WTC11 (cell line): ENCODE results near the gene SEC24B. TPM values are rescaled to one million over a fixed set of nuclear protein-coding genes. Genes with fewer than 3 reads are reported as not detected.

ENCODE experiments used
- ATAC-seq: fragments of 200-7000 bp; cut with Tn5 transposase; 2 replicates; pipeline ENCODE4 v1.10.0; 2021; ENCODE audit warnings: mild to moderate bottlenecking, moderate library complexity
- CTCF ChIA-PET: fragments of 300-600 bp; sonication (Branson Sonifier 250); formaldehyde crosslinking; loops from one replicate; lab custom pipeline; 2021; ENCODE audit warnings: antibody characterized with exemption; lab: Charles Lee
- POLR2A ChIA-PET: fragments of 350-600 bp; sonication (Branson Sonifier 250); formaldehyde crosslinking; loops from one replicate; lab custom pipeline; 2021; ENCODE audit warnings: antibody characterized with exemption; lab: Charles Lee
- DNase-seq: peaks from one replicate; pipeline ENCODE4 v3.0.0; 2021; ENCODE audit warnings: low spot score
- H3K27ac Mint-ChIP-seq: 2 replicates; pipeline ENCODE4 v1.8.0; 2021; ENCODE audit warnings: mixed read lengths
- H3K27me3 Mint-ChIP-seq: 2 replicates; pipeline ENCODE4 v1.8.0; 2021; ENCODE audit warnings: low read depth, mild to moderate bottlenecking, moderate library complexity, mixed read lengths
- H3K36me3 Mint-ChIP-seq: 2 replicates; pipeline ENCODE4 v1.8.0; 2021; ENCODE audit warnings: mixed read lengths
- H3K4me1 Mint-ChIP-seq: 2 replicates; pipeline ENCODE4 v1.8.0; 2022; ENCODE audit warnings: mixed read lengths
- H3K4me3 Mint-ChIP-seq: 2 replicates; pipeline ENCODE4 v1.8.0; 2021; ENCODE audit warnings: mild to moderate bottlenecking, moderate library complexity, mixed read lengths
- H3K9me3 Mint-ChIP-seq: 2 replicates; pipeline ENCODE4 v1.8.0; 2021; ENCODE audit warnings: mixed read lengths
- ATF1 ChIP-seq: sonication (generic); formaldehyde crosslinking; IDR thresholded peaks from 2 replicates; pipeline ENCODE4 v1.8.1; 2023; ENCODE audit warnings: mild to moderate bottlenecking, moderate library complexity, missing genetic modification reagents
- CREB1 ChIP-seq: sonication (generic); formaldehyde crosslinking; IDR thresholded peaks from 2 replicates; pipeline ENCODE4 v1.8.0; 2023; ENCODE audit warnings: mild to moderate bottlenecking, missing genetic modification reagents
- CTCF ChIP-seq: fragments of 200-600 bp; IDR thresholded peaks from 2 replicates; pipeline ENCODE4 v1.8.0; 2022; ENCODE audit warnings: antibody characterized with exemption
- EMX1 ChIP-seq: fragments of 250-450 bp; sonication (Bioruptor Pico); IDR thresholded peaks from 2 replicates; pipeline ENCODE4 v1.8.0; 2021; ENCODE audit warnings: mild to moderate bottlenecking
- GABPB1 ChIP-seq: sonication (generic); formaldehyde crosslinking; IDR thresholded peaks from 2 replicates; pipeline ENCODE4 v1.8.1; 2023; ENCODE audit warnings: mild to moderate bottlenecking, missing genetic modification reagents
- GRHL2 ChIP-seq: fragments of 250-450 bp; sonication (Bioruptor Pico); IDR thresholded peaks from 2 replicates; pipeline ENCODE4 v1.8.0; 2022; ENCODE audit warnings: mild to moderate bottlenecking, moderate library complexity; ENCODE audit not compliant: insufficient replicate concordance, severe bottlenecking
- HMGA2 ChIP-seq: fragments of 250-450 bp; sonication (Bioruptor Pico); IDR thresholded peaks from 2 replicates; pipeline ENCODE4 v1.4.0; 2021; ENCODE audit warnings: mild to moderate bottlenecking, moderate library complexity
- IRF2 ChIP-seq: sonication (generic); formaldehyde crosslinking; IDR thresholded peaks from 2 replicates; pipeline ENCODE4 v1.8.0; 2022; ENCODE audit warnings: low read depth, missing genetic modification reagents, borderline replicate concordance
- MXD4 ChIP-seq: fragments of 250-450 bp; sonication (Bioruptor Pico); IDR thresholded peaks from 2 replicates; pipeline ENCODE4 v1.8.0; 2021; ENCODE audit warnings: mild to moderate bottlenecking, moderate library complexity, borderline replicate concordance
- MYBL2 ChIP-seq: sonication (generic); formaldehyde crosslinking; IDR thresholded peaks from 2 replicates; pipeline ENCODE4 v1.8.1; 2023; ENCODE audit warnings: mild to moderate bottlenecking, moderate library complexity, missing genetic modification reagents
- NFE2L1 ChIP-seq: sonication (generic); formaldehyde crosslinking; IDR thresholded peaks from 2 replicates; pipeline ENCODE4 v1.8.1; 2023; ENCODE audit warnings: missing genetic modification reagents
- PRRX2 ChIP-seq: fragments of 250-450 bp; sonication (Bioruptor Pico); IDR thresholded peaks from 2 replicates; pipeline ENCODE4 v1.8.0; 2021; ENCODE audit warnings: mild to moderate bottlenecking
- RORB ChIP-seq: fragments of 250-450 bp; sonication (Bioruptor Pico); IDR thresholded peaks from 2 replicates; pipeline ENCODE4 v1.9.0; 2021; ENCODE audit warnings: mild to moderate bottlenecking
- USF2 ChIP-seq: sonication (generic); formaldehyde crosslinking; IDR thresholded peaks from 2 replicates; pipeline ENCODE4 v1.8.1; 2023; ENCODE audit warnings: mild to moderate bottlenecking, missing genetic modification reagents, moderate library complexity
- ZNF138 ChIP-seq: sonication (generic); formaldehyde crosslinking; conservative IDR thresholded peaks from 2 replicates; pipeline ENCODE4 v1.8.1; 2022; ENCODE audit warnings: mild to moderate bottlenecking, moderate library complexity, missing genetic modification reagents
- ZNF396 ChIP-seq: fragments of 250-450 bp; sonication (Bioruptor Pico); IDR thresholded peaks from 2 replicates; pipeline ENCODE4 v1.8.0; 2021; ENCODE audit warnings: mild to moderate bottlenecking, moderate library complexity, borderline replicate concordance
- ZNF425 ChIP-seq: fragments of 250-450 bp; sonication (Bioruptor Pico); conservative IDR thresholded peaks from 2 replicates; pipeline ENCODE4 v1.9.0; 2021; ENCODE audit warnings: mild to moderate bottlenecking
- ZNF512 ChIP-seq: sonication (generic); formaldehyde crosslinking; IDR thresholded peaks from 2 replicates; pipeline ENCODE4 v1.8.1; 2022; ENCODE audit warnings: missing genetic modification reagents, borderline replicate concordance
- total RNA-seq: library from RNA; stranded (reverse); gene quantifications from 3 replicates; pipeline ENCODE4 v1.2.3, GENCODE V29; 2021
- TF ChIP-seq, protein P1 (sequence below): sonication (generic); formaldehyde crosslinking; conservative IDR thresholded peaks from 2 replicates; pipeline ENCODE4 v1.8.1; 2023; ENCODE audit warnings: mild to moderate bottlenecking, low read depth, missing genetic modification reagents, moderate library complexity

Gene SEC24B
- total RNA-seq, 1 experiment from 2014 or later = 24.0 TPM

DNA sequence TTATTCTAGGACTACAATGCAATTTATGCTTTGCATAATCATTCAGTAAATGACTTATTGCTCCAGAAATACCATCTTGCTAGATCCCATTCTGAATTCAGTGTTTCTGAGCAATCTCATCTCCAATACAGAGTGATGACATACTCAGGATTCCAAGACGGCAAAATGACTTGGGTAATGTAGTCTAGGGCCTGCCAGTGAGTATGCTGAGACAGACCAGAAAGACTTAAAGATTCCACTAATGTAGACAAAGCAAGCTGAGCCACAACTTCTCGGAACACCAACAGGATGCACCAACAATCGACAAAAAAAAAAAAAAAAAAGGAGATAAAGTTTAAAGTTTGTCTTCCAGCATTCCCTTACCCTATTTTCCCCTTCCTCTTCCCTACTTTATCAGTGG lies 919 bp upstream of the SEC24B start:
- no peak for TF ChIP-seq ZNF512 (CRISPR knock-in tag)
- TF ChIP-seq, protein P1, sequence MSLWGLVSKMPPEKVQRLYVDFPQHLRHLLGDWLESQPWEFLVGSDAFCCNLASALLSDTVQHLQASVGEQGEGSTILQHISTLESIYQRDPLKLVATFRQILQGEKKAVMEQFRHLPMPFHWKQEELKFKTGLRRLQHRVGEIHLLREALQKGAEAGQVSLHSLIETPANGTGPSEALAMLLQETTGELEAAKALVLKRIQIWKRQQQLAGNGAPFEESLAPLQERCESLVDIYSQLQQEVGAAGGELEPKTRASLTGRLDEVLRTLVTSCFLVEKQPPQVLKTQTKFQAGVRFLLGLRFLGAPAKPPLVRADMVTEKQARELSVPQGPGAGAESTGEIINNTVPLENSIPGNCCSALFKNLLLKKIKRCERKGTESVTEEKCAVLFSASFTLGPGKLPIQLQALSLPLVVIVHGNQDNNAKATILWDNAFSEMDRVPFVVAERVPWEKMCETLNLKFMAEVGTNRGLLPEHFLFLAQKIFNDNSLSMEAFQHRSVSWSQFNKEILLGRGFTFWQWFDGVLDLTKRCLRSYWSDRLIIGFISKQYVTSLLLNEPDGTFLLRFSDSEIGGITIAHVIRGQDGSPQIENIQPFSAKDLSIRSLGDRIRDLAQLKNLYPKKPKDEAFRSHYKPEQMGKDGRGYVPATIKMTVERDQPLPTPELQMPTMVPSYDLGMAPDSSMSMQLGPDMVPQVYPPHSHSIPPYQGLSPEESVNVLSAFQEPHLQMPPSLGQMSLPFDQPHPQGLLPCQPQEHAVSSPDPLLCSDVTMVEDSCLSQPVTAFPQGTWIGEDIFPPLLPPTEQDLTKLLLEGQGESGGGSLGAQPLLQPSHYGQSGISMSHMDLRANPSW (CRISPR knock-in tag) = no peak
- TF ChIP-seq USF2 (CRISPR knock-in tag) = no peak
- no peak for TF ChIP-seq MYBL2 (CRISPR knock-in tag)
- no peak for TF ChIP-seq ATF1 (CRISPR knock-in tag)
- no peak for TF ChIP-seq ZNF138 (CRISPR knock-in tag)

GRCh38 chr4:109434007-109434971 lies 674 bp downstream of the SEC24B start:
- TF ChIP-seq GABPB1 (CRISPR knock-in tag) = no peak
- no peak for TF ChIP-seq NFE2L1
- no peak for TF ChIP-seq ZNF512 (CRISPR knock-in tag)
- no peak for TF ChIP-seq CTCF
- TF ChIP-seq ZNF396 = no peak
- no peak for TF ChIP-seq MXD4 (CRISPR knock-in tag)
- TF ChIP-seq GRHL2 = no peak
- TF ChIP-seq EMX1 = no peak
- TF ChIP-seq ZNF425 (CRISPR knock-in tag) = no peak
- no peak for TF ChIP-seq CREB1 (CRISPR knock-in tag)
- TF ChIP-seq PRRX2 (CRISPR knock-in tag) = no peak
- no peak for TF ChIP-seq RORB (CRISPR knock-in tag)
- TF ChIP-seq IRF2 = no peak
- TF ChIP-seq HMGA2 (CRISPR knock-in tag) = no peak
- Mint-ChIP-seq H3K4me3 (peak overlapping the region; percentile 80), H3K9me3 (no peaks in the 10 kb centered on the region), H3K27ac (no peak overlapping the region), H3K4me1 (peaks cover 52% of the 10 kb centered on the region), H3K36me3 (peaks cover 2% of the 10 kb centered on the region; the same call in 1 of the 2 replicates), H3K27me3 (no peaks in the 10 kb centered on the region)
- ChIA-PET CTCF (interaction anchor here (0.6 to 2.0 kb wide), 12 partner anchors 8 to 920 kb away, joined by 3 to 20 read pairs (median 4); no protein-coding TSS in a partner anchor), POLR2A (interaction anchor here (1.0 to 1.3 kb wide), 2 partner anchors 125 to 381 kb away, joined by 3 to 4 read pairs; partner anchors contain the start of genes GAR1 and MCUB)
- ATAC-seq = peak; percentile 46
- DNase-seq = peak; percentile 30

More for the DNA sequence above, 919 bp upstream of the SEC24B start:
- ChIA-PET CTCF (interaction anchor here (0.6 to 2.0 kb wide), 25 partner anchors 9 to 704 kb away, joined by 3 to 20 read pairs (median 3); partner anchors contain the start of genes CASP6 and PLA2G12A), POLR2A (interaction anchor here (1.0 kb wide), 1 partner anchor 129 kb away, joined by 3 read pairs; no protein-coding TSS in a partner anchor)
- Mint-ChIP-seq H3K4me1 (peaks cover 40% of the 10 kb centered on the region), H3K4me3 (peak overlapping the region; percentile 73), H3K27ac (peak overlapping the region; percentile 79; the same call in 1 of the 2 replicates), H3K36me3 (peaks cover 2% of the 10 kb centered on the region; the same call in 1 of the 2 replicates), H3K27me3 (no peaks in the 10 kb centered on the region), H3K9me3 (no peaks in the 10 kb centered on the region)
- no peak for ATAC-seq
- no peak for DNase-seq
